H1 (cell line): ENCODE measurements around the gene OR10R2. TPM values are rescaled to one million over a fixed set of nuclear protein-coding genes. Genes with fewer than 3 reads are reported as not detected.

Experiments
- CTCF ChIA-PET: fragments of 300-600 bp; sonication (Branson Sonifier 250); formaldehyde crosslinking; loops from one replicate; lab custom pipeline; 2021; ENCODE audit not compliant: partially characterized antibody; lab: Charles Lee
- POLR2A ChIA-PET: fragments of 300-600 bp; sonication (Branson Sonifier 250); formaldehyde crosslinking; loops from one replicate; lab custom pipeline; 2021; ENCODE audit warnings: inconsistent platforms; ENCODE audit not compliant: partially characterized antibody; lab: Charles Lee
- DNase-seq, 2 experiments: peaks; one replicate each; pipeline versions ENCODE4 v3.0.0 to v3.0.0-alpha.2; 2010 to 2022; ENCODE audit warnings: low spot score in 2 of 2, low read depth in 1 of 2, mixed read lengths in 1 of 2
- FAIRE-seq: peaks from 2 replicates; lab custom pipeline; 2011; peaks lifted over from hg19 to GRCh38; lab: Jason Lieb, UNC
- H2AFZ ChIP-seq: 2 replicates; pipeline ENCODE4 v1.8.1; 2012; ENCODE audit warnings: low read length, inconsistent platforms
- H2AK5ac ChIP-seq: 2 replicates; pipeline ENCODE4 v1.6.1; 2013; ENCODE audit warnings: low read depth, low read length
- H2BK120ac ChIP-seq: replicated peaks from 2 replicates; pipeline ENCODE3; 2013; ENCODE audit warnings: low read depth, low read length, inconsistent platforms
- H2BK12ac ChIP-seq: 2 replicates; pipeline ENCODE4 v1.6.1; 2013; ENCODE audit warnings: low read depth, low read length
- H2BK15ac ChIP-seq: 2 replicates; pipeline ENCODE4 v1.6.1; 2013; ENCODE audit warnings: low read length
- H2BK20ac ChIP-seq: 2 replicates; pipeline ENCODE4 v1.6.1; 2013; ENCODE audit warnings: low read length
- H2BK5ac ChIP-seq: 2 replicates; pipeline ENCODE4 v1.6.1; 2013; ENCODE audit warnings: low read depth, low read length
- H3K14ac ChIP-seq: 2 replicates; pipeline ENCODE4 v1.6.1; 2013; ENCODE audit warnings: inconsistent platforms; ENCODE audit not compliant: insufficient read length
- H3K18ac ChIP-seq: 2 replicates; pipeline ENCODE4 v1.6.1; 2013; ENCODE audit warnings: low read length; ENCODE audit errors: extremely low read depth
- H3K23ac ChIP-seq: 2 replicates; pipeline ENCODE4 v1.6.1; 2013; ENCODE audit warnings: inconsistent platforms; ENCODE audit not compliant: insufficient read length
- H3K23me2 ChIP-seq: 2 replicates; pipeline ENCODE4 v1.6.1; 2013; ENCODE audit warnings: low read depth, low read length
- H3K27ac ChIP-seq: 2 replicates; pipeline ENCODE4 v1.6.1; 2011; ENCODE audit warnings: low read depth, low read length, inconsistent platforms
- H3K27me3 ChIP-seq, 4 experiments: replicated peaks in 1 of 4; 1 replicate in 1 of 4; 2 replicates in 3 of 4; pipeline versions ENCODE4 v1.6.1 to v1.8.1; 2011 to 2013; ENCODE audit warnings: low read length in 3 of 4, mild to moderate bottlenecking in 3 of 4, inconsistent platforms in 2 of 4, mixed read lengths in 2 of 4, moderate library complexity in 1 of 4; ENCODE audit not compliant: control insufficient read depth in 3 of 4, insufficient read depth in 3 of 4; ENCODE audit errors: extremely low read depth in 1 of 4
- H3K36me3 ChIP-seq, 4 experiments: 2 replicates each; pipeline versions ENCODE4 v1.6.1 to v1.8.1; 2011 to 2013; ENCODE audit warnings: mild to moderate bottlenecking in 4 of 4, low read length in 3 of 4, moderate library complexity in 2 of 4, control low read depth in 1 of 4, inconsistent platforms in 1 of 4; ENCODE audit not compliant: insufficient read depth in 4 of 4, control insufficient read depth in 2 of 4
- H3K4ac ChIP-seq: replicated peaks from 2 replicates; pipeline ENCODE3; 2013; ENCODE audit warnings: low read length, low read depth, mixed read lengths, inconsistent platforms; ENCODE audit not compliant: insufficient read length
- H3K4me1 ChIP-seq, 4 experiments: replicated peaks in 1 of 4; 1 replicate in 1 of 4; 2 replicates in 3 of 4; pipeline versions ENCODE4 v1.6.1 to v1.8.1; 2011 to 2013; ENCODE audit warnings: low read length in 3 of 4, inconsistent platforms in 2 of 4, mixed read lengths in 1 of 4; ENCODE audit not compliant: insufficient read depth in 4 of 4, control insufficient read depth in 3 of 4
- H3K4me2 ChIP-seq, 2 experiments: 2 replicates each; pipeline versions ENCODE4 v1.6.1 to v1.8.1; 2011 to 2013; ENCODE audit warnings: low read depth in 2 of 2, low read length in 2 of 2, control low read depth in 1 of 2, inconsistent platforms in 1 of 2, mild to moderate bottlenecking in 1 of 2; ENCODE audit not compliant: insufficient read depth in 1 of 2
- H3K4me3 ChIP-seq, 4 experiments: fragments of 200-600, 300-600 bp in 1 of 4; sonication (generic), shearing (Covaris generic), sonication (Bioruptor Twin) in 1 of 4; 2 replicates each; pipeline versions ENCODE4 v1.5.1 to v1.8.1; 2011 to 2016; ENCODE audit warnings: low read length in 4 of 4, low read depth in 3 of 4, control low read depth in 2 of 4, inconsistent platforms in 2 of 4, mild to moderate bottlenecking in 2 of 4, mixed read lengths in 1 of 4, moderate library complexity in 1 of 4; ENCODE audit not compliant: insufficient read depth in 2 of 4; ENCODE audit errors: extremely low read depth in 1 of 4
- H3K56ac ChIP-seq: replicated peaks from 2 replicates; pipeline ENCODE3; 2013; ENCODE audit warnings: low read depth, mild to moderate bottlenecking, mixed read lengths, low read length, inconsistent platforms; ENCODE audit not compliant: insufficient read length
- H3K79me1 ChIP-seq: 2 replicates; pipeline ENCODE4 v1.6.1; 2013; ENCODE audit warnings: low read depth, low read length, control low read depth
- H3K79me2 ChIP-seq, 2 experiments: 2 replicates each; pipeline versions ENCODE4 v1.6.1 to v1.8.1; 2012 to 2013; ENCODE audit warnings: low read length in 2 of 2, mild to moderate bottlenecking in 2 of 2, inconsistent platforms in 1 of 2; ENCODE audit not compliant: insufficient read depth in 2 of 2, control insufficient read depth in 1 of 2
- H3K9ac ChIP-seq, 4 experiments: replicated peaks in 1 of 4; 1 replicate in 1 of 4; 2 replicates in 3 of 4; pipeline versions ENCODE4 v1.6.1 to v1.8.1; 2011 to 2013; ENCODE audit warnings: low read depth in 3 of 4, low read length in 3 of 4, control low read depth in 2 of 4, mild to moderate bottlenecking in 2 of 4, moderate library complexity in 2 of 4, inconsistent platforms in 1 of 4; ENCODE audit errors: extremely low read depth in 1 of 4
- H3K9me3 ChIP-seq, 2 experiments: 2 replicates each; pipeline versions ENCODE4 v1.6.1 to v1.8.1; 2012 to 2013; ENCODE audit warnings: mild to moderate bottlenecking in 2 of 2, moderate library complexity in 2 of 2, control low read depth in 1 of 2, inconsistent platforms in 1 of 2, low read depth in 1 of 2, low read length in 1 of 2, mixed read lengths in 1 of 2; ENCODE audit not compliant: insufficient read depth in 2 of 2
- H4K20me1 ChIP-seq, 2 experiments: replicated peaks in 1 of 2; 2 replicates each; pipeline versions ENCODE3 to v1.8.1; 2011 to 2013; ENCODE audit warnings: inconsistent platforms in 2 of 2, low read length in 2 of 2, mild to moderate bottlenecking in 1 of 2; ENCODE audit not compliant: insufficient read depth in 2 of 2, control insufficient read depth in 1 of 2
- H4K5ac ChIP-seq: 2 replicates; pipeline ENCODE4 v1.6.1; 2013; ENCODE audit warnings: low read length, low read depth, mixed read lengths, inconsistent platforms; ENCODE audit not compliant: insufficient read length
- H4K8ac ChIP-seq: 2 replicates; pipeline ENCODE4 v1.8.0; 2013; ENCODE audit warnings: mild to moderate bottlenecking, moderate library complexity, low read length, inconsistent platforms; ENCODE audit not compliant: insufficient read depth; ENCODE audit errors: extremely low read depth
- H4K91ac ChIP-seq: replicated peaks from 2 replicates; pipeline ENCODE3; 2013; ENCODE audit warnings: low read length, mixed read lengths, inconsistent platforms; ENCODE audit not compliant: insufficient read length
- CEBPB ChIP-seq: IDR thresholded peaks from 2 replicates; pipeline ENCODE4 v1.6.1; 2012; ENCODE audit warnings: low read depth, low read length
- EP300 ChIP-seq, 2 experiments: IDR thresholded peaks; 1 replicate in 1 of 2; 2 replicates in 1 of 2; pipeline ENCODE4 v1.6.1; 2011 to 2012; ENCODE audit warnings: low read depth in 2 of 2, low read length in 2 of 2, mild to moderate bottlenecking in 2 of 2, borderline replicate concordance in 1 of 2, inconsistent platforms in 1 of 2, moderate library complexity in 1 of 2
- GABPA ChIP-seq: IDR thresholded peaks from 2 replicates; pipeline ENCODE4 v1.6.1; 2011; ENCODE audit warnings: mild to moderate bottlenecking, low read length, moderate library complexity, borderline replicate concordance; ENCODE audit not compliant: insufficient read depth
- JUN ChIP-seq: IDR thresholded peaks from 2 replicates; pipeline ENCODE4 v1.6.1; 2011; ENCODE audit warnings: low read depth, mild to moderate bottlenecking, improper control_type of control experiment, low read length
- KDM5A ChIP-seq: fragments of 200-600 bp; IDR thresholded peaks from 2 replicates; pipeline ENCODE4 v1.7.1; 2012; ENCODE audit warnings: mild to moderate bottlenecking, low read length, inconsistent platforms, mixed read lengths
- POLR2A ChIP-seq, 2 experiments: IDR thresholded peaks; 1 replicate in 1 of 2; 2 replicates in 1 of 2; pipeline ENCODE4 v1.6.1; 2011; ENCODE audit warnings: low read depth in 2 of 2, low read length in 2 of 2, mild to moderate bottlenecking in 2 of 2; ENCODE audit errors: control extremely low read depth in 1 of 2
- RNF2 ChIP-seq: fragments of 200-900, 300-1000 bp; sonication (generic); IDR thresholded peaks from 2 replicates; pipeline ENCODE4 v1.7.1; 2016; ENCODE audit warnings: borderline replicate concordance, low read depth, mild to moderate bottlenecking, antibody characterized with exemption, low read length; ENCODE audit not compliant: poor library complexity, severe bottlenecking; ENCODE audit errors: missing control alignments
- SUZ12 ChIP-seq: fragments of 200-600 bp; sonication (generic); IDR thresholded peaks from 2 replicates; pipeline ENCODE4 v1.6.1; 2012; ENCODE audit warnings: mild to moderate bottlenecking, inconsistent platforms, low read length, moderate library complexity, mixed read lengths
- TCF12 ChIP-seq: IDR thresholded peaks from 2 replicates; pipeline ENCODE4 v1.6.1; 2011; ENCODE audit warnings: low read depth, mild to moderate bottlenecking, low read length
- WGBS, 2 experiments: shearing (Covaris generic) in 1 of 2; methylation state at CpG; one replicate each; pipeline versions ENCODE4 v1.1.6 to v1.1.7; 2013 to 2015; ENCODE audit warnings: low lambda C conversion rate in 2 of 2, mixed read lengths in 2 of 2, inconsistent platforms in 1 of 2, low coverage in 1 of 2, missing lambda C conversion rate in 1 of 2; ENCODE audit not compliant: insufficient replicate concordance in 2 of 2, insufficient coverage in 1 of 2, insufficient read length in 1 of 2; ENCODE audit errors: extremely low coverage in 1 of 2, missing lambda C conversion rate in 1 of 2; 5-methylcytosine and 5-hydroxymethylcytosine counted together
- polyA plus RNA-seq, 7 experiments: library from polyadenylated mRNA; depleted of rRNA in 3 of 7; stranded (reverse) in 5 of 7; unstranded in 2 of 7; fragments of >200 nt in 5 of 7; fragments of 200-250 nt in 2 of 7; gene quantifications; 1 replicate in 5 of 7; 2 replicates in 1 of 7; 4 replicates in 1 of 7; pipeline versions ENCODE4 v1.2.1 to v1.2.3, GENCODE V29; 2011 to 2013; ENCODE audit warnings: missing spikeins in 2 of 7, mixed read lengths in 2 of 7
- total RNA-seq: library from RNA; stranded (reverse); fragmentation: NEBNext Ultra II Directional; extraction: Animal tissue kit (Norgen Biotek cat#: 25700); gene quantifications from 2 replicates; pipeline ENCODE4 v1.2.1, GENCODE V29; 2021
- TF ChIP-seq, protein P1 (sequence below): IDR thresholded peaks from 2 replicates; pipeline ENCODE4 v1.6.1; 2011; ENCODE audit warnings: low read length, improper control_type of control experiment

The OR10R2 gene
- total and polyA plus RNA-seq, 2 of the 8 experiments (the other 6 are each of a cell fraction or from before 2014, with no cell fraction given): not detected

- H3K23me2 ChIP-seq: no peaks in the 10 kb centered on the region
- H2BK12ac ChIP-seq: no peak overlapping the region
- H3K4me2 ChIP-seq: no peak overlapping the region
- no peaks in the 10 kb centered on the region; a peak in 1 of 4 replicates for H3K9me3 ChIP-seq
- no peak overlapping the region for H3K27ac ChIP-seq
- FAIRE-seq: no peak
- no peak overlapping the region for H3K4me3 ChIP-seq
- no peaks in the 10 kb centered on the region for H4K20me1 ChIP-seq
- H3K4me1 ChIP-seq: peaks cover 0 to 2% (median 1%) of the 10 kb centered on the region in 4 experiments; a peak in 2 of 7 replicates
- H2BK20ac ChIP-seq: no peak overlapping the region
- no peak overlapping the region for H3K9ac ChIP-seq
- H2AFZ ChIP-seq: 0 out of 2 replicates have a peak overlapping the region, but pooled peaks have one; percentile 45
- no peak overlapping the region for H3K18ac ChIP-seq
- H2BK15ac ChIP-seq: no peak overlapping the region
- no peak overlapping the region for H3K4ac ChIP-seq
- H3K56ac ChIP-seq: no peak overlapping the region
- H3K79me2 ChIP-seq: no peaks in the 10 kb centered on the region
- H2BK120ac ChIP-seq: no peak overlapping the region
- no peak overlapping the region for H3K14ac ChIP-seq
- H3K36me3 ChIP-seq: no peaks in the 10 kb centered on the region
- TF ChIP-seq TCF12: no peak
- TF ChIP-seq JUN: no peak
- TF ChIP-seq CEBPB: no peak
- TF ChIP-seq GABPA: no peak
- no peak for TF ChIP-seq SUZ12
- TF ChIP-seq RNF2: no peak
- TF ChIP-seq, protein P1, sequence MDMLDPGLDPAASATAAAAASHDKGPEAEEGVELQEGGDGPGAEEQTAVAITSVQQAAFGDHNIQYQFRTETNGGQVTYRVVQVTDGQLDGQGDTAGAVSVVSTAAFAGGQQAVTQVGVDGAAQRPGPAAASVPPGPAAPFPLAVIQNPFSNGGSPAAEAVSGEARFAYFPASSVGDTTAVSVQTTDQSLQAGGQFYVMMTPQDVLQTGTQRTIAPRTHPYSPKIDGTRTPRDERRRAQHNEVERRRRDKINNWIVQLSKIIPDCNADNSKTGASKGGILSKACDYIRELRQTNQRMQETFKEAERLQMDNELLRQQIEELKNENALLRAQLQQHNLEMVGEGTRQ: no peak
- TF ChIP-seq POLR2A (IDR thresholded peaks at IDR 0.05; ENCODE audit: control extremely low read depth in 1 of 2, low read depth in 2 of 2, low read length in 2 of 2): no peak
- no peak for TF ChIP-seq EP300 (IDR thresholded peaks at IDR 0.05; ENCODE audit: borderline replicate concordance in 1 of 2, low read depth in 2 of 2, low read length in 2 of 2)
- TF ChIP-seq KDM5A: no peak
- H3K27me3 ChIP-seq: no peaks in the 10 kb centered on the region
- no peak overlapping the region for H4K8ac ChIP-seq
- WGBS, 2 experiments: 88% methylated on average over 2 of the region's 2 CpGs; no CpG with 5 or more reads in 1 of the 2 experiments
- no peak overlapping the region for H2AK5ac ChIP-seq
- CTCF ChIA-PET: interaction anchor here (0.8 to 1.9 kb wide), 3 partner anchors 15 to 397 kb away, joined by 3 to 7 read pairs (median 7); no protein-coding TSS in a partner anchor
- H2BK5ac ChIP-seq: no peak overlapping the region
- POLR2A ChIA-PET: no interaction called here
- H3K79me1 ChIP-seq: no peaks in the 10 kb centered on the region
- H4K5ac ChIP-seq: no peak overlapping the region
- no peak overlapping the region for H4K91ac ChIP-seq
- no peak for DNase-seq
- H3K23ac ChIP-seq: no peak overlapping the region
These were observed 49.6 kb downstream of the OR10R2 start for GRCh38 chr1:158521666-158522058.
